ENCODE results near the gene PPP2R1B.
"Not testable (repeated sequence)": the region's sequence is repeated elsewhere in the genome, so short reads cannot be mapped to it uniquely, and the experiment has no call there.

The PPP2R1B gene

DNA sequence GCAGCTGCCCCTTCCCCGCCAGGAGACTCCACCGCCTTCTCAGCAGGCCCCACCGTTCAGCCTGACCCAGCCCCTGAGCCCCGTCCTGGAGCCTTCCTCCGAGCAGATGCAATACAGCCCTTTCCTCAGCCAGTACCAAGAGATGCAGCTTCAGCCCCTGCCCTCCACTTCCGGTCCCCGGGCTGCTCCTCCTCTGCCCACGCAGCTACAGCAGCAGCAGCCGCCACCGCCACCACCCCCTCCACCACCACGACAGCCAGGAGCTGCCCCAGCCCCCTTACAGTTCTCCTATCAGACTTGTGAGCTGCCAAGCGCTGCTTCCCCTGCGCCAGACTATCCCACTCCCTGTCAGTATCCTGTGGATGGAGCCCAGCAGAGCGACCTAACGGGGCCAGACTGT, 42.6 kb downstream of the PPP2R1B start:
- DNase-seq, result no peak

DNA sequence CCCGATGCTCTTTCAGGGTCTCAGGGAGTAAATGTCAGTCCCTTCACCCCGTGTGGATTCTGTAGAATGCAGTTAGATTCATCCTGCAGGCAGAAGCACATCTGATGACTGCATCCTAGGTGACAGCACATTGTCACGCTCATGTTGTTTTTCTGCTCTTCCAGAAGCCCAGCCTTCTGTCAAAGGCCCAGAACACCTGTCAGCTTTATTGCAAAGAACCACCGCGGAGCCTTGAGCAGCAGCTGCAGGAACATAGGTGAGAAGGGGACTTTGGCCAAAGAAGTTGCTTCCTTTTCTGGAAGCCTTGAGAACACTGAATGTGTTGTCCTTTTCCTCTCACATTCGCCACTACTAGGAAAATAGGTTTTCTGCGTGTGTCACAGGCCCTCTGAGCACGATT, 43.7 kb downstream of the PPP2R1B start:
- no peak for DNase-seq

DNA sequence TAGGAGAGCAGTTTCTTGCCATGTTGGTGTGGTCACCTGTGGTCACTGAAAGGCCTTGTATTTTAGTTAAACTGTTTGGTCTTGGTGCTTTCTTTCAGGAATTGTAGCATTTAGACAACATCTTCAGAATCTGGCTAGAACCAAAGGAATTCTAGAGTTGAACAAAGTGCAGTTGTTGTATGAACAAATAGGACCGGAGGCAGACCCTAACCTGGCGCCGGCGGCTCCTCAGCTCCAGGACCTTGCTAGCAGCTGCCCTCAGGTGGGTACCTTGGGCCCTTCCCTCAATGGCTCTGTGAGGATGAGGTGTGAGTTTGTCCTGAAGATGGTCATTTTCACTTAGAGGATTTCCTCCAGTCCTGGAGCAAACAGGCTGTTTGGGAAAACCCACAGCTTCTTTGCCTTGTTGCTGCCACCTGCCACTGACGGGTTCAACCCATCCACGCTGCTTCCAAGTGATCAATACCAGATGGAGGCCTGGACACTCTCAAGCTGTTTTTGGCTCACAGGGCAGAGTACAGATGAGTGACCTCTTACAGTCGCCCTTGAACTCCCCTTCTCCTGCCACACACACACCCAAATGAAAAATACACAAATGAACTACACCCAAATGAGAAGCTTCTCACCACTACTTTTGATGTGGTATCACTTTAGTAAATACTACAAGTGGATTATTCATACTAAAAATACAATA, 45.2 kb downstream of the PPP2R1B start:
- no peak for DNase-seq

DNA sequence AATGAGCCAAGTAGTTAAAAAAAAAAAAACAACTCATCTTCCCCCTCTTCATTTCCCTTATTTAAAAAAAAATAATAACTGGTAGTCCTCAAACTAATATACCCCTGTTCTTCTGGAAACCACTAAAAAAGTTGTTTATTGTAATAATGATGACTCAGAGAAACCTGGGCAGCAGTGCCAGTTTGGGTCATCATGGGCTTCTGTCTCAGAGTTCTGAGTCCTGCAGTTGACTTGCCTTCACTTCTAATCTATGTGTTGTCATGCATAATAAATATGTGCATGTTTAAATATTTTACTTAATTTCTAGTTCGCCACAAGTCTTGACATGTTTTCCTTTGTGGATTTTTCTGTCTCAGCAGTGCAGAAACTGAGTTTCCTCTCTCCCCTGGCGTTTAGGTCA, 46.8 kb downstream of the PPP2R1B start:
- no peak for DNase-seq

DNA sequence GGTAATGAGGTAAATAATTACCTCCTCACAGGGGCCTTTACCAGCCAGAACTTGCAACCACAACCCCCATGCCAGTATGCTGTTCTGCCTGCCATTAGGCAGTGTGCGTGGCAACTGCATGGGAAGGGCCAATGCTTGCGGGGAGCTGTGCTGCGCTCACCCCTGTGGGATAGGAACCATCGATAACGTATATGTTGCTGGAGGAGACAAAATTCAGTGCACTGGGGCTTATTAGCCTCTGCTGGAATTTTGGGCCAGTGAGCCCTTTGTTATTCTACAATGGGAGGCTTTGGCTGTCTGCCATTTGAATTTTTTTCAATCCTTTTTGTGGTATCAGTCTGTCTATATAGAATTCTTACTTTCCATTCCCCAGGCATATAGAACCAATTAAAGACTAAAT, 47.3 kb downstream of the PPP2R1B start:
- DNase-seq, result no peak

DNA sequence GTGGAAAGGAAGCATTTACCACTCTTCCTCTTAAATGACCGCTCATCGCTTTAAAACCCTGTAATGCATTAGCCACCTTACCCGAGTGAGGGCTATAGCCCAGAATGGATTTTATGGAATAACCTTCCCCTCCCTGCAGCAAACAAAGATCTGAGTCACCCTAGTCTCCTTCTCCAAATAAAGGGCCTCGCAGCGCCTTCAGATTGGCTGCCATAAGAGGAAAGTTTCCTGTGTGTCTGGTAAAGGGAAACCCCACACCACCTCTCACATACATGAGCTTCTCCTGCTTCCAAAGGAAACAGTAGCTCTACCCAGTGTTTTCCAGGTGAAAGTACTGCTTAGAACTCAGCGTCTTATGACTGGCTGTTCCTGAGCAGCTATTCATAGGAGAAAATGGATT, 47.8 kb downstream of the PPP2R1B start:
- no peak for DNase-seq

DNA sequence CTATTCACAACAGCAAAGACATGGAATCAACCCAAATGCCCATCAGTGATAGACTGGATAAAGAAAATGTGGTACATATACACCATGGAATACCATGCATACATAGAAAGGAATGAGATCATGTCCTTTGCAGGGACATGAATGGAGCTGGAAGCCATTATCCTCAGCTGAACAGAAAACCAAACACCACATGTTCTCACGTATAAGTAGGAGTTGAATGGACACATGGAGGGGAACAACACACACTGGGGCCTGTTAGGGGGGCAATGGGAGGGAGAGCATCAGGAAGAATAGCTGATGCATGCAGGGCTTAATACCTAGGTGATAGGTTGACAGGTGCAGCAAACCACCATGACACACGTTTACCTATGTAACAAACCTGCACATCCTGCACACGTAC, 48.5 kb downstream of the PPP2R1B start:
- DNase-seq, result not testable (repeated sequence)

DNA sequence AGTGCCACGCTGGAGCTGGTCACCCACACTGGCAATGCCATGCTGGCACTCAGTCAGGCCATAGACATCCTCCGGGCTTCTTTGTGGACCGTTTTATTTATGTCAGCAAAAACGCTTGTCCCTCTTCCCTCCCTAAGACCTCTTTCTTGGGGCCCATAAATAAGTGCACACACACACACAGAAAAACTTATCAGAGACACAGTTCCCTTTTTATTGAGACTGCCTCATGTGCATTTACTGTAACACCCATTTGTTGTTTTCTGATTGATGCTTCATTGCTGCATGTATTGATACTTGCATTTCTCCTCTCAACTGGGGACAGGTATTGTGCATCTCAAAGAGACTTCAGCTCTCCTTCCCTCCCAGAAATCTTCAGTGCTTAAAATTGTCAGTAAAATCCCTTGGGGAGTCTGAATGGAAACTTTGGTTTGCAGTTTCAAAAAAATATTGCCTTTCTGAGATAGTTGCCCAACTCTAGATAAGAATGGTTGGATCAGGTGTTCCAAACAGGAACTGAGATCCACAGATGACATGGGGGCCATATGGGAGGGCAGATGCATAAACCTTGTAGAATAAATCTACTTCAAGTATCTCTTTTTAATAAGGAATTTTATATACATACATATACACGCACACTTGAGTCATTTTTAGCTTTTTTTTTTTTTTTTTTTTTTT, 50.9 kb downstream of the PPP2R1B start:
- no peak for DNase-seq

DNA sequence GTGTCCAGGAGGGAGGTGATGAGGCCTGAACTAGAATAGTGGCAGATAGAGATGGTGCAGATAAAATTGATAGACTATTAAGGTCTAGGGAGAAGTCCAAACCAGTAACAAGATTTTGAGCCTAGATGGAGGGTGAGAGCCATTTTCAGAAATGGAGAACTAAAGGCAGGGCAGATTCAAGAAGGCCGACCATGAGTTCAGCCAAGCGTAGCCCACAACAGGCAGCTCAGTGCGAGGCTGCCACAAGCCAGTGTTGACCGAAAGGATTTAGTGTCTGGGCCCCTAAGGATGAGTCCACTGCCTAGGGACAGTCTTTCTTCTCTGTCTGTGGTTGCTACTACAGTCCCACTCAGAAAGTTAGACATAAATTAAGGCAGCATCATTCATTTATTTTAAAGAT, 51.7 kb downstream of the PPP2R1B start:
- no peak for DNase-seq

DNA sequence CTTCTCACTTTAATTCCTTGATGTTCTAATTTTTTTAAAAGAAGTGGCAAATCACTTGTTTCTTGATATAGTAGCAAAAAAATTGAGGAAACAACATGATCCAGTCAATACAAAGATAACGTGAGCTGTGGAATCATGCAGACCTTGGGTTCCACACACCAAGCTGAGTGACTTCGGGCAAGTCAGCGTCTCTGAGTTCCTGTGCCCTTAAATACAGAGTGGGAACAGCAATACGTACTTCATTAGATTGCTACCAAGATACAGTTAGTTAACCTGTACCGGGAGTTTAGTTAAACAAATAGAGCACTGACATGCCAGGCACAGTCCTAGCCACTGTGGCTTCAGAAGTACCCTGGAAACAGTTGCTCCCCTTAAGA, 58.5 kb downstream of the PPP2R1B start:
- no peak for DNase-seq

DNA sequence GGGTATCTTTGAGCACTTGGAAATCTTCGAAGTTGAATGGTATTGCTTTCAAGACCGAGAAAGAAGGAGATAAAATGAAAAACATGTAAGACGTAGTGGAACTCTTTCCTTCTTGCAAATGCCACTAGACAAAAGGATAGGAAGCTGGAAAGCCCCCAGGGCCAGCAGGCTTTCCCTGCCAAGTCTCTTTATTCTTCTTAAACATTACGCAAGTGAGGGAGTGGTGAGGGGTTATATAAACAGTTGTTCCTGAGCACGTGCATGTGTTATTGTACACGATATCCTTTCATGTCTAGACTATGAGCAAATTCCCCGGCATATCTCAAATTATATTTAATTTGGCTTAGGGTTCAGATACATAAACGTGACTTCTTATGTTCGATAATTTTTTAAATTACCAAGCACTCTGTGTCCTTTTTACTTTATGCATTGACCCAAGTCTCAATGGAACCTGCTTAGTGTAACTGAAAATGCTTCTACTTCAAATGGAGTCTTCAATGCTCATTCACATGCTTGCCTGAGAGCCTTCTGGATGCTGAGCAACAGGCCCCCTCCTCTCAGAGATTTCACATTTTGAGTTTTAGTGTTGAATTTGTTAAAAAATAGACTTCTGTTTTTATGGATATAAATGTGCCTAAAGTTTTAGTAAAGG, 59.0 kb downstream of the PPP2R1B start:
- DNase-seq, result no peak

DNA sequence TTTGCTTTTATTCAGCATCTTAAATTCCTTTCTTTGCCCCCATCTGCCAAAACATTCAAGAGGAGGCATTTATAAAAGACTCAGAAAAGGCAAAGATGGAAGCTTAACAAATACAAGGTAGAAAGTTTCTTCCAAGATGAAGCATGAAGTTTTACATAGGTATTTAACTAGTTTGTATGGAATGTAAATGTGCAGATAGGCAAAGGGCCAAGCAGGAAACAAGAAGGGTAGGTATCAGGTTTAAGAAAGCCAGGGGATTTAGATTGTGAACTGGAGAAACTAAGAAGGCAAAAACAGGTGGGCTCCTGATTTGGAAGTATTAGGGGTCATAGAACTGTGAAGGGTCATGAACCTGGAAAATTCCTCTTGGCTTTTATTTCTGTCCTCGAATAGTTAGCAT, 62.6 kb downstream of the PPP2R1B start:
- no peak for DNase-seq

DNA sequence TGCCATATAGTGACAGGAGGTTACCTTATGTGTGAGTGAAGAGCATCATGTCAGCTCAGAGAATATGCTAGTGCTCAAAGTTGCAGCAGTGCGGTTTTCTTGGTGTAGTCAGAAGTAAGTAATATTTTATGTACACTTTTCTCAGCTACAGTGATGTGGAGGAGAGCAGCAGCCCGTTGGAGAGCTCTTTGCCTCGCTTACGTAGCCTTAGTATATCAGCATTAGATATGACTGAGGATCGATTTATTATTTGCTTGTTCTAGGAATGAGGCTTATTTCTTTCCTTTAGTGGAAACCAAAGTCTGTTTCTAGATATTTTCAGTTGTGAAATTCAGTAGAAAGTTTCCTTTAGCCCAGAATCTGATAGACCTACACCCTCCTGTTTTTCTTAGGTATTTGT, 63.6 kb downstream of the PPP2R1B start:
- no peak for DNase-seq

DNA sequence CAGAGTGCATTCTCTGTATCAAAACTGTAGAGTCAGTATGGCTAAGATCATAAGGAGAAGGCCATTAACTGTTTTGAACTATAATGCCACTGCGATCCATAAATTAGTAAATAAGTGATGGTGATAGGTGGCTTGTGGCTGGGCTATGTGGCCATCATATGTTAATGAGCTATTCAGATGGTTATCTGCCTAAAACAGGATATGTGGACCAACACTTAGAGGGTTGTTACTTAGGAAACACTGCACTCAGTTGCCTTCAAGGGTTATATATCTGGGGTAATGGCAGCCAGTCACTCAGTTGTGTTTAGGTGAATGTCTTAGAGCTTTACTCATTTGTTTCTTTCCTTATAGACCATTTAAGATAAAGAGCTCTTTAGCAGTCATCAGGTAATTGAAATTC, 66.0 kb downstream of the PPP2R1B start:
- no peak for DNase-seq

DNA sequence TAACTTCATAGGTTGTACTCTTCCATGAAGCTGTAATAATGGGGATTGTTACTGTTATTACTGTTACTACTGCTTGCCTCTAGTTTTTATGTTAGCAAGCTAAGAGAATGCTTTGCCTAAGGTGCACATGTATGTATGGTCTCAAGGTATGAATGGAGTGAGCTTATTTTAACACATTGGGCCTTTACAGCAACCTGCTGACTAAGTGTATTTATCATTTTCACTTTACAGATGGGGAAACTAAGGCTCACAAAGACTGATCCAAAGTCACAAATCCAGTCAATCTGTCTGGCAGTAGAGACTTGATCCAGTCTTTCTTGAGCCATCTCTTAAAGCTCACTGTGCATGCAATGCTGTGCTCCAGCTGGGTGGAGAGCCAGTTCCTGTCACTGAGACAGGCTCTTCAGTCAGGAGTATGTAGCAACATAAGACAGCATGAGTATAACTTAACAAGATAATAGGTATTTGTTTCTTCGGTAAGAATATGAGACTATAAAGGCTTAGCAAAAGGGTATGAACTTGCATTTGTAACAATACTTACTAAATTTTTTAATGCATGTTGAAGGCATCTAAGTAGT, 66.5 kb downstream of the PPP2R1B start:
- no peak for DNase-seq

DNA sequence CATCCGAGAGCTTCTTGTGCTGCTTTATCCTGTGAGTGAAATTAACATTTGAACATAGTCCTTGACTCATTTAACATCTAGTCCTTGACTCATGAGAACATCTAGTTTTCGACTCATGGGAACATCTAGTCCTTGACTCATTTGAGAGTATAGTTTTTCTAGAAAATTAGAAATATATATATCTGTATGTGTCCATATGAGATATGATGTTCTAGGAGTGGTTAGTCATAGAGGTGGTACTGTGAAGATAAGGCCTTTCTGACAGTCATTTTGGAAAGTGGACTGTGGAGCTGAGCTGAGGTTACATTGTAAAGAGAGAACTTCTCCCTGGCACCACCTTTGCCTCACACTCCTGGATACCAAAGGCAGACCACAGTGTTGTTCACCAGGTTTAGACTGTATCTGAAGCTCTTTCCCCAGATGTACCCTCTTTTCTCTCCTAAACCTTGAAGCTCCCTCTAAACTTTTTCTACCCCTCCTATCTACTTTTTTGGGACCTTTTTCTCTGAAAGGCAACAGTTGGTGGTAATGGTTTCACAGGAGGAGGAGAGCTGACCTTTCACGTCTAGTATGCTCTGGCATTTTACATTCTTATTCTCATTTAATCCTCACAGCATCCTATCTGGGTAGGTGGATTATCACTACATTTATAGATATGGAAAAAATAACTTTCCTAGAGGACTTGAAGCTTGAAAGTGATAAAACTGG, 67.2 kb downstream of the PPP2R1B start:
- no peak for DNase-seq

DNA sequence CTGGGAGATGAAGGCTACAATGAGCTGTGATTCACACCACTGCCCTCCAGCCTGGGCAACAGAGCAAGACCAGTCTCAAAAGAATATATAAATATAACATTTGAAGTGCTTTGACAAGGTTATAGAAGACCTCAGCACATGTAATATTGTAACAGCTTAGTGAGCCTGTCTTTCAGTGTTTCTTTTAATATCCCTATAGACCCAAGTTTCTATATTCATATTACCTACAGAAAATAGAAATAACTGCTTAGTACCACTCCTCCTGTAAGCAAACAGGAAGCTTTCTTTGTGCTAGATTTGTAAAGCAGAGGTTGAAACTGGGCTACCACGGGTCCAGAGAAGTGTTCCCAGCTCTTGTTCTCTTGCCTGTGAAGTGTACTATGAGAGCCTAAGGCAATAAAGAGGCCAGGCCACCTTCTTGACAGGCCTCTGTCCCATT, 68.2 kb downstream of the PPP2R1B start:
- no peak for DNase-seq

DNA sequence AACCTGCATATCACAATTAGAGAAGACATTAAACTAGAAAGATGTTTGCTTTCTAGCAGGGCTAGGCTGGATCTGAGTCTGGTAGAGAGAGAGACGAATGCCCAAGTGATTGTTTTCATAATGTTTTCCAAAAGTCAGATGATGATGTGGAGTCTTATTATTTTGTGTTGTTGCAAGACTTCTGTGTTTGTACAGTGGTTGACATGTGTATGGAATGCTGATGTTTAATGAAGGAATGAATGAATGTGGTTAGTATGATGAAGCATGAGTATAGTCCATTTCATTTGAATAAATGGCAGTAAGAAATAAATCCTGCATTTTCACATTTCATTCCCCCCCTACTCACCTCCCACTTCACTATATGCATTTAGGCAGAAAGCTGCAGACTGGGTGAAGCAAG, 69.6 kb downstream of the PPP2R1B start:
- no peak for DNase-seq

DNA sequence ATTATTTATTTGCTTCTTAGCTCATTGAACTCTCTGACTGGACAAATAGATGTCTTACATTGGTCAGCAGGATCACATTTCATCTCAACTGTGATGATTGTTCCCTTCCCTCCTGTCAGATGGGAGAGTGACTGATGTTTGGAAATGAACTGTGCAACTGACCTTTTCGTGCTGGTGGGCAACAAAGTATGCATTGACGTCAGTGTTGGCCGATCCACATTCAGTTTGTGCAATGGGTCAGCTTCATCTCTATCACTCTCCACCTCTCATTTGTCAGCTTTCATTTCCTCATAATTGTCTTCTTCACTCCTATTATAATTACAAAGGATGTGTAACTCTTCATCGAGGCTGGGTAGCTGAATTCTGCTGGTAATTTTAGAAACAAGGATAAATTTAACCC, 71.3 kb downstream of the PPP2R1B start:
- DNase-seq, result no peak

DNA sequence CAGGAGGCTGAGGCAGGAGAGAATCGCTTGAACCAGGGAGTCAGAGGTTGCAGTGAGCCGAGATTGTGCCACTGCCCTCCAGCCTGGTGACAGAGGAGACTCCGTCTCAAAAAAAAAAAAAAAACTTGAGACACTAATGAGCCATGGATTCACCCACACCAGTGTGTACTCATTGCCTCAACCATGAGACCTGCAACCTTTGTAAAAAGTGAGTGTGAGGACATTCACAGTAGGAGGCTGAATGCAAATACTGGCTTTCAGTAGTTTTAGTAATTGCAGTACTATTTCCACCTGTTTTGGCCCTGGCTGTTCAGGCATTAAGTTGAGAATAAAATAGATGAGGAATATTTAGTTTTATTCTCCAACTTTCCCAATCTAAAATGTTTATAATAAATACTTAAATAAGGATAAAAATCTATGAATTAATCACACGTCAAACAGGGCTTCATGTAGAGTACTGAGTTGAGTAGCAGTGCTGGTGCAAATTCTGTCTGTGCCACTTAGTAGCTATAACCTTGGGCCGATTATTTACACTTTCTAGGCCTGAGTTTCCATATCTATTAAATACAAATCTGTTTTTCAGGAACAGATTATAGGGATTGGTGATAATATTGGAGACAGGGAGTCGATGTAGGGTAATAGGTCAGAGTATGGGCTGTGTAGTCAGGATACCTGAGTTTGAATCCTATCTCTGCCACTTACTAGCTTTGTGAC, 72.8 kb downstream of the PPP2R1B start:
- no peak for DNase-seq

DNA sequence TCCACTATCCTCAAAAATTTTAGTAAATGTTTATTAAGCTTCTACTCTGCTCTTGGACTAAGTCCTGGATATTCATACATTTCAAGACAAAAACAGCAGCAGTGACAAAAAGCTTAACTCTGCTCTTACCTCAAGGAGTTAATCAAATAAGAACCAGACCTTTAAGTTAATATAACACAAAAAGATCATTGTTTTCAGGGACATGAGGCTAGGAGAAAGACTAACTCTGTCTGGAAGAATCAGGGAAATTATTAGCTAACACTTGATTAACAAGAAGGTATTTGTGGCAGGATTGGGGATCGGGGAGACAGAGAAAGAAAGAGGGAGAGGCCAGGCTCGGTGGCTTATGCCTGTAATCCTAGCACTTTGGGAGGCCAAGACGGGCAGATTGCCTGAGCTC, 74.4 kb downstream of the PPP2R1B start:
- no peak for DNase-seq

DNA sequence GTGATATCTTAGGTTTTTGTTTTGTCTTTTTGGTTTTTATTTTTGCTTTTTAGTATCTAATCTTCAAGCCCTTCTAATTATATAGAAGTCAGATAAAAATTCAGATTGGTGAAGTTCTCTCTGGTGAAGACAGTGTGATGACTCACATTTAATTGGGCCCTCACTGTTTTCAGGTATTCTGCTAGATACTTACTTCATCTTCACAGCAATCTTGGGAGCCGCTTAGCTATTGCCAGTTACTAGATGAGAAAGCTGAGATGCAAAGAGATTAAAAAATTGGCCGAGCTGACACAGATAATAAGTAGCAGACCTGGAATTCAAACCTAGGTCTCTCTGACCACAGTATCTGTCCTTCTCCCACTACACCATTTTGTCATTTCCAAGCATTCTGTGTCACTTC, 75.0 kb downstream of the PPP2R1B start:
- no peak for DNase-seq

DNA sequence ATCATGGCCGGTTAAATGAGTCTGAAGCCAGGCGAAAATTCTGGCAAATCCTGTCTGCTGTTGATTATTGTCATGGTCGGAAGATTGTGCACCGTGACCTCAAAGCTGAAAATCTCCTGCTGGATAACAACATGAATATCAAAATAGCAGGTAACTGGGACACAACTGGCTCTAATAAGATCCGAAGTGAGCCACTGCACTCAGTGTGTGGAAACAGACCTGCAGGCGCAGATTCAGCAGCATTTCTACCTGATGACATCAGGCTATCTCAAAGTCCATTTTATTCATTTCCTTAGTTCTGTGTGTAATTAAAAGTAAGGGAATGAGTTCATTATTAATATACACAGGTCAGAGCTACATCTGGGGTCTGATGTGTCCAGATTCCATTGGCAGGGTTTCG, 78.2 kb downstream of the PPP2R1B start:
- DNase-seq, result no peak
